Pancreas (tissue), 10 donors: ENCODE results near the gene ITPK1. TPM values are rescaled to one million over a fixed set of nuclear protein-coding genes. Genes with fewer than 3 reads are reported as not detected.

Experiments used
- ATAC-seq, 4 donors: fragments of 200-7000 bp; cut with Tn5 transposase; one replicate each; pipeline versions ENCODE4 v1.8.0 to v1.9.1; 2020; ENCODE audit warnings: mild to moderate bottlenecking in 4 of 4, moderate library complexity in 4 of 4
- DNase-seq, 6 donors: peaks; one replicate each; pipeline ENCODE4 v3.0.0-alpha.2; 2020
- FAIRE-seq: peaks from 2 replicates; lab custom pipeline; 2012; peaks lifted over from hg19 to GRCh38; lab: Jason Lieb, UNC
- H3K27ac ChIP-seq, 4 donors: fragments of 200-600 bp; sonication (generic); 1 replicate in 3 of 4; 2 replicates in 1 of 4; pipeline versions ENCODE4 v1.5.0 to v1.8.0; 2020
- H3K27me3 ChIP-seq, 4 donors: fragments of 200-600 bp; one replicate each; pipeline ENCODE4 v1.8.0; 2021
- H3K36me3 ChIP-seq, 3 donors: fragments of 200-600 bp; sonication (generic) in 1 of 3; one replicate each; pipeline versions ENCODE4 v1.5.0 to v1.8.0; 2020 to 2021
- H3K4me1 ChIP-seq, 3 donors: fragments of 200-600 bp; one replicate each; pipeline ENCODE4 v1.8.0; 2021
- H3K4me3 ChIP-seq, 4 donors: fragments of 200-600 bp; sonication (generic) in 2 of 4; one replicate each; pipeline versions ENCODE4 v1.5.0 to v1.8.0; 2020 to 2021
- H3K9me3 ChIP-seq, 4 donors: fragments of 200-600 bp; one replicate each; pipeline ENCODE4 v1.8.0; 2021
- CTCF ChIP-seq, 4 donors: fragments of 200-600 bp; sonication (generic) in 3 of 4; IDR thresholded peaks; one replicate each; pipeline versions ENCODE4 v1.5.0 to v1.8.0; 2021; ENCODE audit warnings: antibody characterized with exemption in 4 of 4
- WGBS, 2 donors: extraction: QIAGEN DNeasy Blood & Tissue Kit; methylation state at CpG; one replicate each; pipeline ENCODE4 v1.1.7; 2013; 5-methylcytosine and 5-hydroxymethylcytosine counted together
- intact Hi-C, 3 donors: fragments of 100-400 bp; cut with DNase I; formaldehyde crosslinking; loops; one replicate each; pipeline versions ENCODE4 v1.11.1 to v1.14.2; 2022
- polyA plus RNA-seq, 2 donors: library from polyadenylated mRNA; stranded (reverse); fragments of 200-250 nt; gene quantifications; one replicate each; pipeline ENCODE4 v1.2.3, GENCODE V29; 2013
- total RNA-seq, 6 donors: library from RNA; stranded (reverse); fragmentation: NEBNext Ultra II Directional in 4 of 6; extraction: Animal tissue kit (Norgen Biotek cat#: 25700) in 4 of 6; gene quantifications; one replicate each; pipeline versions ENCODE4 v1.2.1 to v1.2.4, GENCODE V29; 2021 to 2023
- donor health status: healthy with polysubstance abuse.
- donor health status: DM: no; HTN: no; CAD: no; lungs with moderate emphysema.
- donor health status: DM: no; HTN: no; CAD: no.
- donor health status: control.
- donor health status: control.
- donor health status: Bipolar disorder and iron deficiency.
- donor health status: DM: yes; HTN: yes; CAD: no.
- donor health status: DM: no; HTN: no; CAD: no.
- donor health status: DM: no; HTN: no; CAD: no.
- donor health status: DM: yes; HTN: yes; CAD: no.

Gene ITPK1
- total and polyA plus RNA-seq, 8 donors = 23.2 to 38.3 (median 33.0) TPM

GRCh38 chr14:92955381-92955780 lies 160.3 kb downstream of the ITPK1 start:
- 97 to 99% methylated on average over 7 of the region's 7 CpGs for WGBS, 2 donors
- H3K36me3 ChIP-seq = peaks cover 0 to 7% (median 0%) of the 10 kb centered on the region in 3 donors
- DNase-seq = peak in 2 of 6 donors; percentile 1 to 6

GRCh38 chr14:92954933-92955332 lies 160.8 kb downstream of the ITPK1 start:
- FAIRE-seq = no peak
- intact Hi-C loops = loop anchor here in 2 of 3 donors (5.0 to 10.0 kb wide), 3 partner anchors 150 to 190 kb away; no protein-coding TSS in a partner anchor
- H3K36me3 ChIP-seq = peaks cover 0 to 11% (median 0%) of the 10 kb centered on the region in 3 donors

More at GRCh38 chr14:92955381-92955780, 160.3 kb downstream of the ITPK1 start:
- FAIRE-seq (no peak), ATAC-seq (no peak)
- intact Hi-C loops = loop anchor here in 2 of 3 donors (10.0 kb wide), 2 partner anchors 149 to 189 kb away; no protein-coding TSS in a partner anchor
- H3K27ac ChIP-seq = no peak overlapping the region
- H3K9me3 ChIP-seq = no peaks in the 10 kb centered on the region
- no peaks in the 10 kb centered on the region for H3K27me3 ChIP-seq
- no peak for TF ChIP-seq CTCF (IDR thresholded peaks at IDR 0.05)
- no peak overlapping the region for H3K4me3 ChIP-seq
- no peaks in the 10 kb centered on the region for H3K4me1 ChIP-seq

DNA sequence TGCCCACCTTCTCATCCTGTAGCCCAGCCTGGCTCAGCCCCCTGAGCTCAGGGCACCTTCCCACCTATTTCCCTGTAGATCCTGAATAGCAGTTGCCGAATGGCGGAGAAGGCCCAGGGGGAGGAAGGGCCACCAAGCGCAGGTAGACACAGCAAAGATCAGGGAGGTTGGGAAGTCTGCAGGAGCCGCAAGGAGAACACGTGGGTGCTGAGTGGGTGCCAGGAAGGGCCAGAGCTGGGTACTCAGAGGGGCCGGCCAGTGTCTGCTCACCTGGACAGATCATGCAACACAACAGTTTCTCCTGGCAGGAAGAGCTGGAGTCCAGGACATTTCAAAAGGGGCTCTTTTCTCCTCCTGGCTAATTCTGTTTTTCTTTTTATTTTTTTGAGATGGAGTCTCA lies 162.2 kb downstream of the ITPK1 start:
- ATAC-seq = no peak
- Histone ChIP-seq H3K9me3 (no peaks in the 10 kb centered on the region), H3K4me1 (no peaks in the 10 kb centered on the region), H3K27me3 (no peaks in the 10 kb centered on the region), H3K27ac (no peak overlapping the region), H3K36me3 (peaks cover 0 to 11% (median 0%) of the 10 kb centered on the region in 3 donors), H3K4me3 (no peak overlapping the region)
- no peak for FAIRE-seq
- DNase-seq = peak in 1 of 6 donors; percentile 45
- intact Hi-C loops = loop anchor here in 2 of 3 donors (5.0 to 10.0 kb wide), 3 partner anchors 151 to 191 kb away; no protein-coding TSS in a partner anchor
- WGBS, 2 donors = 85 to 87% methylated on average over 6 of the region's 6 CpGs
- no peak for TF ChIP-seq CTCF (IDR thresholded peaks at IDR 0.05)

More at GRCh38 chr14:92954933-92955332, 160.8 kb downstream of the ITPK1 start:
- Histone ChIP-seq H3K4me3 (no peak overlapping the region), H3K4me1 (no peaks in the 10 kb centered on the region), H3K9me3 (no peaks in the 10 kb centered on the region), H3K27ac (no peak overlapping the region), H3K27me3 (no peaks in the 10 kb centered on the region)
- WGBS, 2 donors = 84 to 94% methylated on average over 5 of the region's 5 CpGs
- DNase-seq (peak in 1 of 6 donors; percentile 8), ATAC-seq (no peak)
- no peak for TF ChIP-seq CTCF (IDR thresholded peaks at IDR 0.05)

GRCh38 chr14:92952481-92953298 lies 163.0 kb downstream of the ITPK1 start:
- Histone ChIP-seq H3K27me3 (no peaks in the 10 kb centered on the region), H3K36me3 (peaks cover 0 to 11% (median 0%) of the 10 kb centered on the region in 3 donors), H3K27ac (no peak overlapping the region), H3K4me3 (no peak overlapping the region), H3K9me3 (no peaks in the 10 kb centered on the region), H3K4me1 (no peaks in the 10 kb centered on the region)
- intact Hi-C loops = loop anchor here in 2 of 3 donors (5.0 to 10.0 kb wide), 3 partner anchors 152 to 192 kb away; no protein-coding TSS in a partner anchor
- FAIRE-seq (no peak), DNase-seq (peak in 1 of 6 donors; percentile 73), ATAC-seq (peak in 1 of 4 donors; percentile 5)
- TF ChIP-seq CTCF (IDR thresholded peaks at IDR 0.05) = no peak
- WGBS, 2 donors = 91% methylated on average over 32 of the region's 32 CpGs
